Bronchial epithelial cell (primary cell): Measurements from ENCODE around the gene MYEOV. TPM values are rescaled to one million over a fixed set of nuclear protein-coding genes. Genes with fewer than 3 reads are reported as not detected.

Experiments
- DNase-seq: peaks from one replicate; pipeline ENCODE4 v3.0.0-alpha.2; 2010; ENCODE audit warnings: low read depth
- FAIRE-seq: peaks from 2 replicates; lab custom pipeline; 2011; peaks lifted over from hg19 to GRCh38; lab: Jason Lieb, UNC
- H3K27me3 ChIP-seq: 2 replicates; pipeline ENCODE4 v1.5.1; 2011; ENCODE audit warnings: low read length; ENCODE audit not compliant: control insufficient read depth, insufficient read depth
- H3K36me3 ChIP-seq: 2 replicates; pipeline ENCODE4 v1.5.1; 2011; ENCODE audit warnings: low read length; ENCODE audit not compliant: control insufficient read depth, insufficient read depth
- H3K4me3 ChIP-seq: 2 replicates; pipeline ENCODE4 v1.5.1; 2011; ENCODE audit warnings: mild to moderate bottlenecking, low read depth, low read length, control low read depth
- total RNA-seq: library from RNA; depleted of rRNA; stranded (reverse); fragments of >200 nt; gene quantifications from 2 replicates; pipeline ENCODE4 v1.2.1, GENCODE V29; 2014
- TF ChIP-seq, protein P1 (sequence below): IDR thresholded peaks from 2 replicates; pipeline ENCODE4 v1.5.1; 2011; ENCODE audit warnings: mild to moderate bottlenecking, moderate library complexity, low read length, control low read depth, inconsistent platforms; ENCODE audit not compliant: insufficient read depth, severe bottlenecking

The MYEOV gene
- total RNA-seq, 1 donor from 2014 or later, result 0.26 TPM

DNA sequence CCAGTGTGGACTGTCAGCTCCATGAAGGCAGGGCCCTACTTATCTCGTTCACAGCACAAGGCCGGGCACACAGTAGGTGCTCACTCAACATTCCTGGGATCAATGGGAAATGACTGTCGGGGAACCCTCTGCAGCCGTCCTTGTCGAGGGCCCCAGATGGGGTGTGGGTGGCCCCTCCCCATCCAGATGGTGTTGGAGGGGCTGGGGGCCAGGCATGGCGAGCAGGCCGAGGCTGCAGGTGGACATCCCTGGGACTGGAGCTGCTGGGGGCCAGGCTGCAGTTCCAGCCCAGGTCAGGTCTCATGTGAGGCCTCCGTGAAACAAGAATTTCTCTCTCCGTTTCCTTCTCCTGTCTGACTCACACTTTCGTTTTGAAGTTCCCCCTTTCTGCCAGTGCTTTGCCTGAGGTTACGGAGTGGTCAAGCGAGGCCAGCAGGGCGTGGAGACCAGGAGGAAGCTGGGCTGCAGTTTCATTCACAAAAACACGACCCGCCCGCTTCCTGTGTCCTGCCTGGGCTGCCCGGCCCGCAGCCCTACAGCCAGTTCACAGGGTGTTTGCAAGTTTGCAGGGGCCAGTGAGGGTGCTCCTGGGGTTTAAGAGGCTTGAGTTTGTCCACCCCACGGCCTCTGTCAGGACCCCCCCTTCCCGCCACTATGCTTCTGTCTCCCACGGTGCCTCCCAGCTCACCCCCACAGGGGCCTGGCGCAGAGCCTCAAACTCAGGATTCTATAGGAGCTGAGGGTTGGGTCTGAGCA, 4.5 kb downstream of the MYEOV start:
- TF ChIP-seq, protein P1, sequence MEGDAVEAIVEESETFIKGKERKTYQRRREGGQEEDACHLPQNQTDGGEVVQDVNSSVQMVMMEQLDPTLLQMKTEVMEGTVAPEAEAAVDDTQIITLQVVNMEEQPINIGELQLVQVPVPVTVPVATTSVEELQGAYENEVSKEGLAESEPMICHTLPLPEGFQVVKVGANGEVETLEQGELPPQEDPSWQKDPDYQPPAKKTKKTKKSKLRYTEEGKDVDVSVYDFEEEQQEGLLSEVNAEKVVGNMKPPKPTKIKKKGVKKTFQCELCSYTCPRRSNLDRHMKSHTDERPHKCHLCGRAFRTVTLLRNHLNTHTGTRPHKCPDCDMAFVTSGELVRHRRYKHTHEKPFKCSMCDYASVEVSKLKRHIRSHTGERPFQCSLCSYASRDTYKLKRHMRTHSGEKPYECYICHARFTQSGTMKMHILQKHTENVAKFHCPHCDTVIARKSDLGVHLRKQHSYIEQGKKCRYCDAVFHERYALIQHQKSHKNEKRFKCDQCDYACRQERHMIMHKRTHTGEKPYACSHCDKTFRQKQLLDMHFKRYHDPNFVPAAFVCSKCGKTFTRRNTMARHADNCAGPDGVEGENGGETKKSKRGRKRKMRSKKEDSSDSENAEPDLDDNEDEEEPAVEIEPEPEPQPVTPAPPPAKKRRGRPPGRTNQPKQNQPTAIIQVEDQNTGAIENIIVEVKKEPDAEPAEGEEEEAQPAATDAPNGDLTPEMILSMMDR, result no peak
- Histone ChIP-seq H3K36me3 (no peaks in the 10 kb centered on the region), H3K4me3 (no peak overlapping the region), H3K27me3 (no peaks in the 10 kb centered on the region)
- FAIRE-seq (no peak), DNase-seq (peak; percentile 72)

DNA sequence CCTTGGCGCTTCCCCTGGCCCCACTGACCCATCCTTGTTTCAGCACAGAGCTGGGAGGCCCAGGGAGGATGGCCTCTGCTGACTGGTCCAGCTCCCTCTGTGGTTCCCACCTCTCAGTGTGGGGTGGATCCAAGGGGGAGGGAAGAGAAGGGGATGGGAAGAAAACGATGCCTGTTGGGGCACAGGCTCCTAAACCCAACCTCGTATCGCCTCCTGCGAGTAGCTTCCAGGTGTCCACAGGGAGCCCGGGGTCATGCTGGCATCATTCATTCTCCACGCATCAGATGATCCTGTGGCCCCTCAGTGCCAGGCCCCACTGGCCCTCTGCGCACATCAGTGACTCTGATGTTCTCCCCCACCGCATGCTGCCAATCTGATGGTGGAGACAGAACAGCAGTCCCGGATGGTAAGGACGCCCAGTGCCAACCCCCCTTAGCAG, 5.1 kb downstream of the MYEOV start:
- TF ChIP-seq, protein P1, result no peak
- no peak for DNase-seq
- no peak overlapping the region for H3K4me3 ChIP-seq
- H3K36me3 ChIP-seq, result no peaks in the 10 kb centered on the region
- no peaks in the 10 kb centered on the region for H3K27me3 ChIP-seq
- no peak for FAIRE-seq

DNA sequence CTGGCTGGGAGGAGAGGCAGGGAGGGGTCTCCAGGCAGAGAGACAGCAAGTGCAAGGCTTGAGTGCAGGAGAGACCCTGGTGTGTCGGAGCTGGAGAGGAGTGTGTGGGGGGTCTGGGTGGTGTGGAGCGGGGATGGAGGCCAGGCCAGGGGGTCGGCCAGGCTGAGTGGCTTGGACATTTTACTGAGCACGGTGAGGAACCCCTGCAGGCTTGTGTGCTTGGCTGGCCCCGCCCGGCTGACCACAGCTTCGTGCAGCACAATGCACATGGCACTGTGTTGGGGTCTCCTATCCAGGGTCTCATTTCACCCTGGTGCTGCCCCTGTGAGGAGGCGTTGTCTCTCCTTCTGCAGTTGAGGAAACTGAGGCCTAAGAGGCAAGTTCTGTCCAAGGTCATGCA, 5.6 kb downstream of the MYEOV start:
- no peak for FAIRE-seq
- Histone ChIP-seq H3K4me3 (no peak overlapping the region), H3K27me3 (no peaks in the 10 kb centered on the region), H3K36me3 (no peaks in the 10 kb centered on the region)
- DNase-seq, result no peak
- TF ChIP-seq, protein P1, result no peak

DNA sequence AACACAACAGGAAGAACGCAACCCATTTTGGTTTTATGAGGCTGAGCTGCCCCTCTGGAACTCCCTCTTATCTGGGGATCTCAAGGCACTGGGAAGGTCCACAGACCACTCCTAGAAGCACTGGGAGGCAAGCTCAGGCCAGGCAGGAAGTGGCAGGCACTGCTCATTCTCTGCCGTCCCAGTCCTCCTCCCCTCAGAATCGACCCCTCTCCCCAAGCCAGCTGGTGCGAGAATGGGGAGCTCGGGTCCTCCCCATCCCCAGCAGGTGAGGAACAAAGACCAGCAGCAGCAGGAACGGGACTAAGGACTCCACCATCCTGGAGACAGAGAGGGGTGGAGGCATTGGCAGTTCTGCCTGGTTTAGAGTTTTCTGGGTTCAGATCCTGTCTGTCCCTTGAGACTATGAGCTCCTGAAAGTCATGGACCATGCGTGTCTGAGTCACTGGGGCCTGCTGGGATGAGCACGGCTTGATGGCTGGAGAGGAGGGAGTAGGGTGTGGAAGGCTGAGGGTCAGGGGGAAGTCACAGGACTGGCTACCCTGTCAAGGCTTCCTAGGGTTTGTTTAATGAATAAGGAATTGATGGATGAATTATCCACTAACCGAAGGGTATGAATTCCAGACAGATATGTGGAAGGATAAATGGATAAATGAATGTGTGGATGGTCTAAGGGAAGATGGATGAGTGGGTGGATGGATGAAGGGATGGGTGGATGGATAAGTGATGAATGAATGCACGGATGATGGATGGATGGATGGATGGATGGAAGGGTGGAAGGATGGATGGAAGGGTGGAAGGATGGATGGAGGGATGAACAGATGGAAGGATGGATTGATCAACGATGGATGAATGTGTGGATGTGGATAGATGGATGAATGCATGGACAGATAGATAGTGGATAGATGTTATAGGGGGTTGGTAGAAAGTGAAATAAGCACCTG, 6.4 kb downstream of the MYEOV start:
- Histone ChIP-seq H3K36me3 (no peaks in the 10 kb centered on the region), H3K27me3 (no peaks in the 10 kb centered on the region), H3K4me3 (no peak overlapping the region)
- DNase-seq (no peak), FAIRE-seq (no peak)
- TF ChIP-seq, protein P1, result no peak

DNA sequence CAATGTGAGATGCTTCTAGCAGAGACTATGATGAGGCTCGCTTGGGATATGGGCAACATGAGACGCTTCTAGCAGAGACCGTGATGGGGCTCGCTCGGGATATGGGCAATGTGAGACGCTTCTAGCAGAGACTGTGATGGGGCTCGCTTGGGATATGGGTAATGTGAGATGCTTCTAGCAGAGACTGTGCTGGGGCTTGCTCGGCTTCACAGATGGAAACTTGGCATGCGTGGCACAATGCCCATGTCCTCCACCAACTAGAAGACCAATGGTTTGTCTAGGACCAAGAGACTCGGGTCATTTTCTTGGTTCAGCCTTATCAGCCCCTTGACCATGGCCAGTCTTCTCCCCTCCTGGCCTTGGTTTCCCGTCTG, 7.1 kb downstream of the MYEOV start:
- no peaks in the 10 kb centered on the region for H3K36me3 ChIP-seq
- no peak for DNase-seq
- no peak for FAIRE-seq
- TF ChIP-seq, protein P1, result no peak
- H3K4me3 ChIP-seq, result no peak overlapping the region
- H3K27me3 ChIP-seq, result no peaks in the 10 kb centered on the region
